ENCODE data around the gene XYLB. TPM values are rescaled to one million over a fixed set of nuclear protein-coding genes. Genes with fewer than 3 reads are reported as not detected.
A peak's percentile ranks its signal among the peaks of the same experiment; 100 is the strongest.
"Not testable (repeated sequence)": the region's sequence is repeated elsewhere in the genome, so short reads cannot be mapped to it uniquely, and the experiment has no call there.

XYLB gene
- 7.3 and 10.2 TPM in 2 replicates for total RNA-seq (ENCODE audit: low replicate concordance)
- long read RNA-seq, partial matches to known transcripts = 0 of 6 reads
- long read RNA-seq, other reads (novel, unspliced or antisense) = 4 of 6 reads

DNA sequence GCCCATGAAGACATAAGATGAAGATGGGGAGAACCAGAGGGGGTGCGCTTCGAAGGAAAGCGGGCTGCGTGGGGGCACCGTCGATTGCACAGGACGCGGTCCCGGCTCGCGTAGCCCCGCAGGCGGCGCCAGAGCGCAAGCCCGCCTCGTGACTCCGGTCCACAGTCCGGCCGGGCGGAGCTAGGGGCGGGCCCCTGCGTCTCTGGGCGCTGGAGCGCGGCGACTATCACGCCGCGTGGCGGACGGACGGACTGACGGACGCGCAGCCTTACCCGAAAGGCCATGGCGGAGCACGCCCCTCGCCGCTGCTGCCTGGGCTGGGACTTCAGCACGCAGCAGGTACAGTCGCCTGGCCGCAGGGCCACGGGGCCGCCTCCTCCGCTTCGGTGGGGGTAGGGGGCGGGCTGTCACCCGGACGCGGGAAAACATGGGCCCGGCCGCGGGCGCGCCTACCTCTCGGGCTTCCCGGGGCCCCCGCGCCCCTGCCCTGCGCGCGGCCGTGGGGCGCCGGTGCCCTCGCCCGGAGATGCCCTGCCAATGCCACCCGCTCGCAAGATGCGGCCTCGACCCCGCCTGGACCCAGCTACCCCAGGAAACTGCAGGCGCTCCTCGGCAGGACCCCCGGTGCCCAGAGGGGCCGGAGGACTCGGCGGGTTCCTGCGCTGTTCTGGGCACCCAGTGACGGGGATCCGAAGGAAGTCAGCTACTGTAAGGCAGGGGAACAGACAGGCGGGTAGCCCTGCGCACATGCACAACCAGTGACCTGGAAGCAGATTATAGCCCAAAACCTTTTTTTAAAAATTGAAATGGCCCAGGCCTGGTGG, at the start of gene XYLB:
Gene XYLB (plus strand): TSS at position 199 of the 824 bp plus-strand sequence. CDS start 84 bp downstream, at position 283.
- peak; percentile 89 for DNase-seq (ENCODE audit: extremely low spot score, unreplicated experiment)
- H3K9me3 Mint-ChIP-seq = peaks cover 4% of the 10 kb centered on the region
- peaks cover 2% of the 10 kb centered on the region for H3K36me3 Mint-ChIP-seq
- H3K27ac Mint-ChIP-seq = peak within 1 kb of the TSS; percentile 53
- TF ChIP-seq, protein P1, sequence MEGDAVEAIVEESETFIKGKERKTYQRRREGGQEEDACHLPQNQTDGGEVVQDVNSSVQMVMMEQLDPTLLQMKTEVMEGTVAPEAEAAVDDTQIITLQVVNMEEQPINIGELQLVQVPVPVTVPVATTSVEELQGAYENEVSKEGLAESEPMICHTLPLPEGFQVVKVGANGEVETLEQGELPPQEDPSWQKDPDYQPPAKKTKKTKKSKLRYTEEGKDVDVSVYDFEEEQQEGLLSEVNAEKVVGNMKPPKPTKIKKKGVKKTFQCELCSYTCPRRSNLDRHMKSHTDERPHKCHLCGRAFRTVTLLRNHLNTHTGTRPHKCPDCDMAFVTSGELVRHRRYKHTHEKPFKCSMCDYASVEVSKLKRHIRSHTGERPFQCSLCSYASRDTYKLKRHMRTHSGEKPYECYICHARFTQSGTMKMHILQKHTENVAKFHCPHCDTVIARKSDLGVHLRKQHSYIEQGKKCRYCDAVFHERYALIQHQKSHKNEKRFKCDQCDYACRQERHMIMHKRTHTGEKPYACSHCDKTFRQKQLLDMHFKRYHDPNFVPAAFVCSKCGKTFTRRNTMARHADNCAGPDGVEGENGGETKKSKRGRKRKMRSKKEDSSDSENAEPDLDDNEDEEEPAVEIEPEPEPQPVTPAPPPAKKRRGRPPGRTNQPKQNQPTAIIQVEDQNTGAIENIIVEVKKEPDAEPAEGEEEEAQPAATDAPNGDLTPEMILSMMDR (conservative IDR thresholded peaks at IDR 0.05) = peak; percentile 82
- no peaks in the 10 kb centered on the region for H3K27me3 Mint-ChIP-seq
- H3K4me1 Mint-ChIP-seq (ENCODE audit: unreplicated experiment) = no peaks in the 10 kb centered on the region
- H3K4me3 Mint-ChIP-seq = peak within 1 kb of the TSS; percentile 87

DNA sequence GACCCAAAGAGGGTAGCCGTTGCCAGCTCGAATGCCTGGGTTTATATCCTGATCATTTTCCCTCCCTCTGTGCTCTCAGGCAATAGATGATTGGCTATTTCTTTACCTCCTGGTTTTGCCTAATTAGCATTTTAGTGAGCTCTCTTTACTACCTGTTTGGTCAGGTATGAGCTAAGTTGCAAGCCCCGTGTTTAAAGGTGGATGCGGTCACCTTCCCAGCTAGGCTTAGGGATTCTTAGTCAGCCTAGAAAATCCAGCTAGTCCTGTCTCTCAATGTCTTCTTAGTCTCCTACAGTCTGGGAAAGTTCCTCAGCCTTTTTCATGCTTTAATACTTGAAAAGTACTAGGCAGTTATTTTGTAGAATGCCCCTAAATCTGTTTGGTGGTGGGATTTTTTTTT, 49.5 kb upstream of the XYLB start:
- H3K27ac Mint-ChIP-seq; H3K4me3 Mint-ChIP-seq; H3K4me1 Mint-ChIP-seq (ENCODE audit: unreplicated experiment); H3K9me3 Mint-ChIP-seq; H3K27me3 Mint-ChIP-seq; DNase-seq (ENCODE audit: extremely low spot score, unreplicated experiment); H3K36me3 Mint-ChIP-seq: not testable (repeated sequence)

DNA sequence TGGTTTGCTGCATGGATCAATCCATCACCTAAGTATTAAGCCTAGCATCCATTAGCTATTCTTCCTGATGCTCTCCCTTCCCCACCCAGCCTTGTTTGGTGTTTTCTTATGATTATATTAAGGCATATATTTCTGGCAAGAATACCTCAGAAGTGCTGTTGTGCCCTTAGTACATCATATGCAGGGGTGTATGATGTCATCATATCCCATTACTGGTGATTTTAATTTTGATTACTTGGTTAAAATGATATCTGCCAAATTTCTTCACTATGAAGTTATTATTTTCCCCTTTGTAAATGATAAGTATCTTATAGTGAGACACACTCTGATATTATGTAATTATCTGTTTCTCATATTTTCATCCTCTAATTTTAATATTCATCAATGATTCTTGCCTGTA, 49.0 kb upstream of the XYLB start:
- no peak overlapping the region for H3K27ac Mint-ChIP-seq
- no peak for DNase-seq (ENCODE audit: extremely low spot score, unreplicated experiment)
- TF ChIP-seq, protein P1 (conservative IDR thresholded peaks at IDR 0.05) = no peak
- no peaks in the 10 kb centered on the region for H3K36me3 Mint-ChIP-seq
- H3K4me3 Mint-ChIP-seq = no peak overlapping the region
- H3K27me3 Mint-ChIP-seq = no peaks in the 10 kb centered on the region
- H3K9me3 Mint-ChIP-seq = no peaks in the 10 kb centered on the region
- H3K4me1 Mint-ChIP-seq (ENCODE audit: unreplicated experiment) = no peaks in the 10 kb centered on the region

DNA sequence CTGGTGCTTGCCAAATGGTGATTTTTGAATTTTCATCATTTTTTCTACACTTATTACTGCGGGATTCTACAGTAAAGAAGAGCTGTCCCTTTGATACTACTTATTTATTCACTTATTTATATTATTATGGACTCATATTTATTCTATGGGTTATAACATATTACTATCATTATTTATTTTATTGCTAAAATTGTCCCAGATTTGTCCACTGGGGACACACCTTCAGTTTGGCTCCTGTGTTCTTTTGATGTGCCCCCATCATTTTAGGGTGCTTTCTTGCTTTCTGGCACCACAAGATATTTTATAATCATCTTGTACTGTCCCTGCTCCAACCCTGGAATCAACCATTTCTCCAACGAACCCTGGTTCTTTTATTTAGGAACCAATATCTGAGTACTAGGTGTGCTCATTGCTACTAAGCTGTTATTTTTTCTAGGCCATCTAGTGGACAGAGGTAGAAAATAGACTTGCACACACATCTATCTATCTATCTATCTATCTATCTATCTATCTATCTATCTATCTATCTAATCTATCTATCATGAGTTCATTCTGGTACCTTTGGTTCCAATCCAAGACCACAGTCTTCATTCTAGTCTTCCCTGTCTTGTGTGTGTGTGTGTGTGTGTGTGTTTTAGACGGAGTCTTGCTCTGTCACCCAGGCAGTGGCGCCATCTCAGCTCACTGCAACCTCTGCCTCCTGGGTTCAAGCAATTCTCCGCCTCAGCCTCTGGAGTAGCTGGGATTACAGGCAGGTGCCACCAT, 48.5 kb upstream of the XYLB start:
- no peaks in the 10 kb centered on the region for H3K27me3 Mint-ChIP-seq
- no peak overlapping the region for H3K4me3 Mint-ChIP-seq
- H3K4me1 Mint-ChIP-seq (ENCODE audit: unreplicated experiment) = no peaks in the 10 kb centered on the region
- H3K27ac Mint-ChIP-seq = no peak overlapping the region
- TF ChIP-seq, protein P1 (conservative IDR thresholded peaks at IDR 0.05) = peak; percentile 66
- H3K36me3 Mint-ChIP-seq = no peaks in the 10 kb centered on the region
- H3K9me3 Mint-ChIP-seq = no peaks in the 10 kb centered on the region
- no peak for DNase-seq (ENCODE audit: extremely low spot score, unreplicated experiment)

DNA sequence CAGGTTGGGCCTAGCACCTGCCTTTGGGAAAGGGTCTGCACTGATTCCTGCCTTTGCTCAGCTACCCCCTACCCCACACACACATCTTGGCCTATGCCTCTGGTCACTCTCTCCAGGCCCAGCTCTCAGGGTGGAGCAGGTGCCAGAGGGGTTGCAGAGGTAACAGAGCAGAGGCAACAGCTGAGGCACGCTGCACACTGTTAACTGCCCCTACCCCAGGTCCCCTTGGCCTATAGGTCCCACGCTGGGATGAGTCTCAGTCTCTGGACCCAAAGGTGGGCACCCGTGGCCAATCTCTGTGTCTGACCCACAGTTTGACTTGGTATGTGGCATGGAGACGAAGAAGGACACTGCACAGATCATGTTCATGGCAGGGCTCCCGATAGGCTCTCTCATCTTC, 39.6 kb upstream of the XYLB start:
- H3K9me3 Mint-ChIP-seq = no peaks in the 10 kb centered on the region
- no peaks in the 10 kb centered on the region for H3K36me3 Mint-ChIP-seq
- H3K27me3 Mint-ChIP-seq = peaks cover 19% of the 10 kb centered on the region
- H3K4me3 Mint-ChIP-seq = no peak overlapping the region
- TF ChIP-seq, protein P1 (conservative IDR thresholded peaks at IDR 0.05) = no peak
- H3K4me1 Mint-ChIP-seq (ENCODE audit: unreplicated experiment) = no peaks in the 10 kb centered on the region
- H3K27ac Mint-ChIP-seq = no peak overlapping the region
- no peak for DNase-seq (ENCODE audit: extremely low spot score, unreplicated experiment)

DNA sequence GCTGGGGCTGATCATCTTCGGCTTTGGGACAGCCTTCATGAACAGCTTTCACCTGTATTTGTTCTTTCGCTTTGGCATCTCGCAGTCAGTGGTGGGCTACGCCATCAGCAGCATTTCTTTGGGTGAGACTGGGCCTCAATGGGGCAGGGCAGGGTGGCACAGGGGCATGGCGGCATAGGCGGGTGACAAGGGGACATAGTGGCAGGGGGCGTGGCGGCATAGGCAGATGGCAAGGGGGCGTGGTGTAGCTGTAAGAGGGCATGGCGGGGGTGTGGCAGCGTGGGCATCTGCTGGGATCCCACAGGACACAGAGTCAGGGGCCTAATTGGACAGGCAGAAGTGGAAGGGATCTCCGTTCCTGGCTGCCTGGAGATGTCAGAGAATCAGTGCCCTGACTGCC, 39.0 kb upstream of the XYLB start:
- H3K9me3 Mint-ChIP-seq = no peaks in the 10 kb centered on the region
- TF ChIP-seq, protein P1 (conservative IDR thresholded peaks at IDR 0.05) = no peak
- peaks cover 3% of the 10 kb centered on the region for H3K4me1 Mint-ChIP-seq (ENCODE audit: unreplicated experiment)
- no peak overlapping the region for H3K27ac Mint-ChIP-seq
- no peak overlapping the region for H3K4me3 Mint-ChIP-seq
- H3K27me3 Mint-ChIP-seq = peaks cover 19% of the 10 kb centered on the region
- no peaks in the 10 kb centered on the region for H3K36me3 Mint-ChIP-seq
- no peak for DNase-seq (ENCODE audit: extremely low spot score, unreplicated experiment)

Measured in type B pancreatic cell (in vitro differentiated cells).